ENCODE measurements around the gene YAE1.

The YAE1 gene

DNA sequence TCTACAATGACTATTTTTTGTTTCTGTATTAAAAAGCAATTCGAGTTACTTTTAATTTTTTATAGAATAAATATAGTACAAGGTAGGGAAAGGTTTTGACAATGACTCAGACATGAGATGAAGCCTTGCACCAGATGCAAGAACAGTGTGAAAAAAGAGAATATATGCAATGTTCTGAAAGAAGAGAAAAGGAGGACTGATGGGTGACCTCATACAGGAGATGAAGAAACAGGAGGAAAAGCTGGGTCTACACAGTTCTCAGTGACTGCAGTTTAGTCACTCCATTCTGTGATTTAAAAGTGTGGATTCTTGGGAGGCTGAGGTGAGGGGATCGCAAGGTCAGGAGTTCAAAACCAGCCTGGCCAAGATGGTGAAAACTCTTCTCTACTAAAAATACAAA, 38.3 kb upstream of the YAE1 start:
- DNase-seq (ENCODE audit: low read depth, low spot score), result no peak
- ChIA-PET CTCF (interaction anchor here (1.5 kb wide), 1 partner anchor 14 kb away, joined by 3 read pairs; no protein-coding TSS in a partner anchor), POLR2A (no interaction called here)
- H3K4me3 ChIP-seq (ENCODE audit: low read depth, low read length), result no peak overlapping the region
- TF ChIP-seq, protein P1, sequence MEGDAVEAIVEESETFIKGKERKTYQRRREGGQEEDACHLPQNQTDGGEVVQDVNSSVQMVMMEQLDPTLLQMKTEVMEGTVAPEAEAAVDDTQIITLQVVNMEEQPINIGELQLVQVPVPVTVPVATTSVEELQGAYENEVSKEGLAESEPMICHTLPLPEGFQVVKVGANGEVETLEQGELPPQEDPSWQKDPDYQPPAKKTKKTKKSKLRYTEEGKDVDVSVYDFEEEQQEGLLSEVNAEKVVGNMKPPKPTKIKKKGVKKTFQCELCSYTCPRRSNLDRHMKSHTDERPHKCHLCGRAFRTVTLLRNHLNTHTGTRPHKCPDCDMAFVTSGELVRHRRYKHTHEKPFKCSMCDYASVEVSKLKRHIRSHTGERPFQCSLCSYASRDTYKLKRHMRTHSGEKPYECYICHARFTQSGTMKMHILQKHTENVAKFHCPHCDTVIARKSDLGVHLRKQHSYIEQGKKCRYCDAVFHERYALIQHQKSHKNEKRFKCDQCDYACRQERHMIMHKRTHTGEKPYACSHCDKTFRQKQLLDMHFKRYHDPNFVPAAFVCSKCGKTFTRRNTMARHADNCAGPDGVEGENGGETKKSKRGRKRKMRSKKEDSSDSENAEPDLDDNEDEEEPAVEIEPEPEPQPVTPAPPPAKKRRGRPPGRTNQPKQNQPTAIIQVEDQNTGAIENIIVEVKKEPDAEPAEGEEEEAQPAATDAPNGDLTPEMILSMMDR (IDR thresholded peaks at IDR 0.05; ENCODE audit: insufficient read depth, low read length, missing control alignments), result no peak

DNA sequence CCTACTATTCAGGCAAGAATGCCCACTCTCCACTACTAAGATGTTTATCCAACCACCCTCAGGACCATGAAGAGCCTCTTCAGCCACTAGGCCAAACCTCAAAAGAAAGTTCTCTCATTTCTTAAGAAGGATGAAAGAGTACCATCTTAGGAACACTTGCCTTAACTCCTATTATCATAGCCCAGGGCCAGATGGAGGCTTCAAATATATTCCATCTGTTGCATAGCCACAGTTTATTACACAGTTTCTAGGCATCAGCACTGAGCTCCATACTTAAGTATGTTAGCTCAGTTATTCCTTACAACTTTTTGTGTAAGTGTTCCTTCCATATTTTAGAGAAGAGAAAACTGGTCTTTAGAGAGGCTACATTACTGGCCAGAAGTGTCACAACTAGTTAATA, 37.4 kb upstream of the YAE1 start:
- no peak overlapping the region for H3K4me3 ChIP-seq (ENCODE audit: low read depth, low read length)
- TF ChIP-seq, protein P1 (IDR thresholded peaks at IDR 0.05; ENCODE audit: insufficient read depth, low read length, missing control alignments), result no peak
- ChIA-PET POLR2A (no interaction called here), CTCF (interaction anchor here (1.5 kb wide), 1 partner anchor 15 kb away, joined by 3 read pairs; no protein-coding TSS in a partner anchor)
- DNase-seq (ENCODE audit: low read depth, low spot score), result no peak

DNA sequence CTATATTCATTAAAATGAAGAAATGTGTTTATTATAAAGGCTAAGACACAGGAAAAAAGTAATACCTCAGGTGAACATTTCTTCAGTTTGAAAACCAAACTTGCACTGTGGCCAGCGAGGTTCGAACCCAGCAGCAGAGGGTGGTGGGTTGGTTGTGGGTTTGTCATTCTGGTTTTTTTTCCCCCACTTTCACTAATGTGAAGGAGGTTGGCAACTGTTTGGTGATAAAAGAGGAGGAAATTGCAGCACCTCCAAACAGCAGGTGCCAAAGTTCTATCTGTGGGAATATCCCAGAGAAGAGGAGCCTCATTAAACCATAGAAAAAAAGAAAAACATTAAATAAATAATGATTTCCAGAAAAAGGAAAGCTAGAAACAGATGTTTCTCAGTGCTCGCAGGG, 36.6 kb upstream of the YAE1 start:
- CTCF ChIA-PET, result interaction anchor here (1.5 kb wide), 1 partner anchor 16 kb away, joined by 3 read pairs; no protein-coding TSS in a partner anchor

DNA sequence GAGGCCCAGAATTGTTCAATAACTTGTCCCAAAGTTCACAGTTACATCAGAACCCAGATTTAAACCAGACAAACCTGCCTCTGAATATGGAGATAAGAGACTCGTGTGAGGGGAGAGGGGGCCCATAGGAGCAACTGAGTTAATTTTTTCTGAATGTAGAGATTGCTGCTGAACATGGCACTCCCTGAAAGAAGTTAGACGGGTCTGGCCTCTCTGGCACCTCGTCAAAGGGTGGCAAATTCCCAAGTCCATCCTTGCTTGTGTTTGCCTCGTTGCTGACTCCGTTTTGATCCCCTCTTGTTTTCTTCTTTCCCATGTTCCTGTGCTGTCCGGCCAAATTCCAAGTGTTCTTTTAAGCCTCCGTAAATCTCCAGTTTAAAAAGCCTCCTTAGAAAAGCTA, 35.2 kb upstream of the YAE1 start:
- DNase-seq (ENCODE audit: low read depth, low spot score), result no peak
- TF ChIP-seq, protein P1 (IDR thresholded peaks at IDR 0.05; ENCODE audit: insufficient read depth, low read length, missing control alignments), result no peak
- ChIA-PET POLR2A (no interaction called here), CTCF (no interaction called here)
- H3K4me3 ChIP-seq (ENCODE audit: low read depth, low read length), result no peak overlapping the region

More for the DNA sequence above, 36.6 kb upstream of the YAE1 start:
- no peak for DNase-seq (ENCODE audit: low read depth, low spot score)
- POLR2A ChIA-PET, result no interaction called here
- no peak overlapping the region for H3K4me3 ChIP-seq (ENCODE audit: low read depth, low read length)
- TF ChIP-seq, protein P1 (IDR thresholded peaks at IDR 0.05; ENCODE audit: insufficient read depth, low read length, missing control alignments), result no peak

DNA sequence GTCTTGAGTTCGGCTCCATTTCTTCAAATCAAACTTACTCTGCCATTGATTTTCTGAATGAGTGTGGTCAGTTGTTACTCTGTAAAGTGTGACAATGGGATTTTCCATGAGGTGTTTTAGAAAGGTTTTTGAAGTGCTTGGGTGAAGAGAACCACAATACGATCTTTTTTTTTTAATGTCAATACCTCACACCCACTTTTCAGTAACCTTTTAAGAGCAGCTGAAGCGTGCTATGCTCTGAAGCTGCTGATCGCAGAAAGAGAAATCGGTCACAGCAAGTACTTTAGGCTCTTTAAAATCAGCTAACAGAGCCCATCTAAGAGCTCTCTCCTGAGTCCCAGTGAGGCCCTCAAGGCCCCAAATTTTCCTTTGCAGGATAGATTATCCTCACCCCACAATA, 34.4 kb upstream of the YAE1 start:
- ChIA-PET POLR2A (no interaction called here), CTCF (no interaction called here)
- DNase-seq (ENCODE audit: low read depth, low spot score), result no peak
- TF ChIP-seq, protein P1 (IDR thresholded peaks at IDR 0.05; ENCODE audit: insufficient read depth, low read length, missing control alignments), result no peak
- H3K4me3 ChIP-seq (ENCODE audit: low read depth, low read length), result no peak overlapping the region

DNA sequence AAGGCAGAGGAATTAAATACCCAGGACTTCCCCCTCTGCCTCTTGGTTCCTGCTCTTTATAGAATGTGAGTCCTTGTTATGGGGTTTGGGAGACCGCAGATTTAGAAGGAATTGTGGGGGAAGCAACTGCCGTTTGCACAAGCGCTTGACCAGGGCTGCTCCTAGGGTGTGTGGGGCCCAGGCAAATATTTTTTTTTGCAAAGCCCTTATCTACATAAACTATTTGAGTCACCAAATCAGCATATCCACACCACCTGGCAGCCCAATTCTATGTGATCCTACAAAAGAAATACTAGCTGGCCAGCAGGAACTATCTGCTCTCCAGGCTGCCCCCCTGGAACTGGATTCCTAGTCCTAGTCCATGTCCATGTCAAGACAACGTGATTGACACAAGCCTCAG, 33.4 kb upstream of the YAE1 start:
- no peak overlapping the region for H3K4me3 ChIP-seq (ENCODE audit: low read depth, low read length)
- ChIA-PET POLR2A (no interaction called here), CTCF (no interaction called here)
- DNase-seq (ENCODE audit: low read depth, low spot score), result no peak
- TF ChIP-seq, protein P1 (IDR thresholded peaks at IDR 0.05; ENCODE audit: insufficient read depth, low read length, missing control alignments), result no peak
